NCI-H446 treated with DMSO at 0.1 percent for 48 hours (cell line): ENCODE results near the gene KLB.

Source experiments
- DNase-seq: peaks from one replicate; lab custom pipeline; 2025; lab: John Stamatoyannopoulos, UW

Gene KLB

DNA sequence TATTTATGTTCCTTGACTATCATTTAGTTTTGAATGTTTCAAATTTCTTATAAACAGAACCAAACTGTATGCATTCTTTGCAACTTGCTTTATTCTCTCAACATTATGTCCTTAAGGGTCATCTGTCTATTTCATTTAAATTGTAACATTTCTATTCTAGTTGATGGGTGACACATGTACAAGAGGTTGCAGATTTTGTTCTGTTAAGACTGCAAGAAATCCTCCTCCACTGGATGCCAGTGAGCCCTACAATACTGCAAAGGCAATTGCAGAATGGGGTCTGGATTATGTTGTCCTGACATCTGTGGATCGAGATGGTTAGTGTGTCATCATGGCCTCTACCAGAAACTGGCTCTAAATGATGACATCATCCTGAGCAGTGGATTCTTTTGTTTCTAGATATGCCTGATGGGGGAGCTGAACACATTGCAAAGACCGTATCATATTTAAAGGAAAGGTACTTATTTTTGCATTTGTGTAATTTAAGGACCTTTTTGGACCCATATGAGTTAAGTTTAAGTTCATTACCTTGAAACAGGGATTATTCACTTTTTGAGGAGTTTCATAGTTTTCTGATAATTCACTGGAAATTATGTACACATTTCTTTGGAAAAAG lies 58.3 kb downstream of the KLB start:
- DNase-seq: no peak

DNA sequence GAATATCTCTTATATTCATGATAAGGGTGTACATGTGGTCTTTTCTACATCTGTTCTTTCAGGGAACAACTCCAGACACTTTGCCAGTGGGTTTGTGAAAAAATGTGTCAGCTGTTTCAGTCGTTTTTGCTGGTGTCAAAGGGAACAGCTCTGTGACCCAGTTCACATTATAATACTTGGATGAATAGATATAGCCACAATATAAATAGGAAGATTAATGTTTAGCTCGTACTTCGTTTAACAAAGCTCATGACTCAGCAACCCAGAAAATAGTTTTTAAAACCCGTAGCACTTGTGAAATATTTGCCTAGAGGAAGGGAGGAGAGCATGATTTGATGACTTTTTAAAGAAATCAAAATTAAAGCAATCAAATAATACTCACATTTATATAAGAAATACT lies 60.0 kb downstream of the KLB start:
- no peak for DNase-seq

DNA sequence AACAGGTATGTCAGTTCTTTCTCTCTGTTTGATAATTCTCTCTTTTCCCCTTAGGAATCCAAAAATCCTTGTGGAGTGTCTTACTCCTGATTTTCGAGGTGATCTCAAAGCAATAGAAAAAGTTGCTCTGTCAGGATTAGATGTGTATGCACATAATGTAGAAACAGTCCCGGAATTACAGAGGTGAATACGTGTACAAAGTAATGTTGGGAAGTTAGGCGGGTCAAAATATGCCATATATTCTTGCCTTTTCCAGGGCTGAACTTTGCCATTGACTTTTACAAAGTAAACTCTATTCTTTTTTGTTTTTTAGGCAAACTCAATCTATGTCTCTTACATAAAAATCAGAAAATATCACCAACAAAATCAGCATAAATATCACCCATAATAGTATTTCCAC lies 60.7 kb downstream of the KLB start:
- DNase-seq: no peak

DNA sequence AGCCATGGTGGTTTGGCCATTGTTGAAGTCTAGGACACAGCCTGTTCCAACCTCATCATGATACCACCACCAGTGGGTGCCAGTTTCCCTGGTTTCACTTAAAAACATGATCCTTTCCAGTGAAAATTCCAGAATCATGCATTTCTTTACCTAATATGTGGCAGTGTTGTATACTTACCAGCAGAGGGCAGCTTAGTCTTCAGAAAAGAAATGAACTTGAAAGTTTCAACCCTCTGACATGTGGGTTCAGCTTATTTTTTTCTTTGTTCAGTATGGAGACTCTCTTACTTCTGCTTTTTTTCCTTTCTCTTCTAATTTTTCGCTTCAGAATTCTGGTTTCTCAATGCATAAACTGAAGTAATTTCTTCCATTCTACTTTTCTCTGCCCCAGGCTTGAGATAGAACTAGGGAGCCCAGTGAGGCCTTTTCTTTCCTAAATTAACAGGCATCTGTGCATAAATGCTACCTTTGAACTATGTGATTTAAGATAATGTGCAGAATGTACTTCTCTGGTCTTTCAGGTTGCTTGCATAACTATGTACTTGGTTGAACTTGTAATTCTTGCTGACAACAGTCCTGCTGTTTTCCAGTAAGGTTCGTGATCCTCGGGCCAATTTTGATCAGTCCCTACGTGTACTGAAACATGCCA lies 62.8 kb downstream of the KLB start:
- peak; percentile 59 for DNase-seq

DNA sequence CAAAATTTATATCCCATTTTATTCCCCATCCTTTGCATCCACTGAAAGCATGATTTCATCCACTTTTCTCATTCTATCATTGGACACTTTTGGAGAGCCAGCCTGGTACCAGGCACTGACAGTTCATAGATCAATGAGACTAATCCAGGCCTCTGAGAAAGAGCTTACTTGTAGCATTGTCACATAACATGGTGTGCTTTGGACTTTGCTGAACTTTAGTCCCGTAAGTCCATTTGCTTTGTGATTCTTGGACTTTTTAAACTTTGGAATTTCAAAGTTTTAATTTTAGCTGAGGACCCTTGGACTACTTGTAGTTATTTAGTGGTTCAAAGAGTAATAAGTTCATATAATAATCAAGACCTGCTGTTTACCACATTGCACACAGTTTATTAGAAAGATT lies 63.7 kb downstream of the KLB start:
- no peak for DNase-seq

DNA sequence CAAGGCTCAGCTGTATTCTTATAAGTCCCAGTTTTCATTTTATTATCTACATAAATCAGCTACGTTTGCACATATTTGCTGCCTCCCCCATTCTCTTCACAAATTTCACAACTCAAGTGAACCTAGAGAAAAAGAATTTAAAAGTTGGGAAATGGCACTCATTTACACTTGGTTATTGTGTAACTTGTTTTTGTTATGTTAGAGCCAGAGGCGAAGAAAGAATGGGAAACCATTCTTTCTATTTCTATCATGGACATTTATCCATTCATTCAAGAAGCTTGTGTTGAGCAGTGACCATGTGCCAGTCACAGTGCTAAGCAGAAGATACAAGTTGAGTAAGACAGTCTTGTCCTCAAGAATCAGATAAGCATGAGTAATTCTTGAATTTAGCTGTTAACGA lies 65.7 kb downstream of the KLB start:
- no peak for DNase-seq

DNA sequence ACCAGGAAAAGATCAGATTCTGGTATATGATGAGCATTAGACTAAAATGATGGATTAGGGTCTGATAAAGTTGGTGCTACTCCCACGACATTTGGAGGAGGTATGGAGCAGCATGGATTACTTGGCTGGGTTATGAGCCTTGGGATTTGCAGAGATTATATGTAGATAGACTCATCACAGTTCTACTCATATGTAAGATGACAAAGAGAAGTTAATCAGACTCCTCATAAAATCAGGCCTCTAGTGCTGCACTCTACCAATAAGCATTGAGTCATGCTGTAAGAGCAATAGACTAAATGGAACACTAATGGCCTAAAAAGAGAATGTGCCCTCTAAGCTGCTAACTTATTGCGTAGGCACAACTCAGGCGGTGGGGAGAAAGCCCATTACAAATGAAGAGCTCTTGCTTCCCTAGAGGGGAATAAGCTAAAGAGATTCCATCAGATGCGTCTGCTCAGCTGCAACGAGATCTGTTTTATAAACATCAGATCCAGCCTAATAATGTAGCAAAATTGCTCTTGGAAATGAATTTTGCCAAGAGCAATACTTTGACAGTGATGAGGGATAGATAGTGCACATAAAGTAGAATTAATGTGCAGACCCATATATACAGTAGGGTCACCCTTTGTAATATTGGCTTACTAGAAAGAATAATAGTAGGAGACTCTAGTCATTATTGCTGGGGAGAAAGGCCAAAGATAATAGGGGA lies 69.6 kb downstream of the KLB start:
- DNase-seq: no peak

DNA sequence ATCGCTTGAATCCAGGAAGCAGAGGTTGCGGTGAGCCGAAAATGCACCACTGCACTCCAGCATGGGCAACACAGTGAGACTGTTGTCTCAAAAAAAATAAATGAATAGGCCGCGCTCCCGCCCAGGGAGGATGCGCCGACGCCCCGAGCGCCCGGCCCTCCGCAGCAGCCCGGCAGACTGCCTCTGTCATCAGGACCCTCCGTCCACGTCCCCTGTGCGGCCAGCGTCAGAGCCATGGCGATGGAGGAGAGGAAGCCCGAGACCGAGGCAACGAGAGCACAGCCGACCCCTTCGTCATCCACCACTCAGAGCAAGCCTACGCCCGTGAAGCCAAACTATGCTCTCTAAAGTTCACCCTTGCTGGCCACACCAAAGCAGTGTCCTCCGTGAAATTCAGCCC lies 73.5 kb downstream of the KLB start:
- no peak for DNase-seq

DNA sequence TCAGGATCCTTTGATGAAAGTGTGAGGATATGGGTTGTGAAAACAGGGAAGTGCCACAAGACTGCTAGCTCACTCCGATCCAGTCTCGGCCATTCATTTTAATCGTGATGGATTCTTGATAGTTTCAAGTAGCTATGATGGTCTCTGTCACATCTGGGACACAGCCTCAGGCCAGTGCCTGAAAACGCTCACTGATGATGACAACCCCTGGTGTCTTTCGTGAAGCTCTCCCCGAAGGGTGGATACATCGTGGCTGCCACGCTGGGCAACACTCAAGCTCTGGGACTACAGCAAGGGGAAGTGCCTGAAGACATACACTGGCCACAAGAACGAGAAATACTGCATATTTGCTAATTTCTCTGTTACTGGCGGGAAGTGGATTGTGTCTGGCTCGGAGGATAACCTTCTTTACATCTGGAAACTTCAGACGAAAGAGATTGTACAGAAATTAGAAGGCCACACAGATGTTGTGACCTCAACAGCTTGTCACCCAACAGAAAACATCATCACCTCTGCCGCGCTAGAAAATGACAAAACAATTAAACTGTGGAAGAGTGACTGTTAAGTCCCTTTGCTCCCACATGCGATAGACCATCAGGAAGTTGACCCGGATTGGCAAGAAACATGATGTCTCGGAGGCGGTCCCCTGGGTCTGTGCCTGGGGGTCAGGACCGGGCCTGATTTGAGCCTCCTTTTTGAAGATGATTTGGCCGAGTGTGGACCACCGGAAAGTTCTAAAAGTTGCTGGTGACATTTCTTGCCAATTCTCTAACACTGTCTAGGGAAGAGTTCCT lies 74.4 kb downstream of the KLB start:
- no peak for DNase-seq

DNA sequence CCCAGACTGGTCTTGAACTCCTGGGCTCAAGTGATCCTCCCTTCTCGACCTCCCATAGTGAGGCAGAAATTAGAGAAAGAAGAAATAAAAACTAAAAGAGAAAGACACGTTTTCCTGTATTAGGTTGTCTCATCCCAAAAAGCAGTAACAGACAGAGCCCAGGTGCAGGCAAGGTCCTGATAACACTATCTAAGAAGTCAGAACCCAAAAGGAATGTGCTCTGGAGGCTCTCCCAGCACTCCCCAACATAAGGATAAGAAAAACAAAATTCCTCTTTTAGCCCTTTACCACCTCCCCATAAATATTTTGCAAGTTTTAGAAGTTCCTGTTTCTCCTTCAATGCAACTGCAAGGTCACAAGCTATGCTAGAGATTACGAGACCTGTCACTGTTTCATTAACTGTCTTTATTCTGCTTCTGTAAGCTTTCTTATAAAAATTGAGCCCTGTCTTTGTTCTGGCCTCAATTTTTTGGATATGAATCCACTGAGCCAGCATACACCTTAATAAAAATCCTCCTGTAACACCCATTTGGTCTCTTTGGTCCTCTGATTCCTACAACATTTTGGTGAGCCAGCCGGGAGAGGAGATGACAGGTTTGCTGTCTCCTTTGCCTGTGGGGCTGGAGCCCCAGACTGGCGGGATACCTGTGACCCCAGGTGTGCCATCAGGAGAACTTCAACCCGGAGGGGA lies 78.0 kb downstream of the KLB start:
- no peak for DNase-seq

DNA sequence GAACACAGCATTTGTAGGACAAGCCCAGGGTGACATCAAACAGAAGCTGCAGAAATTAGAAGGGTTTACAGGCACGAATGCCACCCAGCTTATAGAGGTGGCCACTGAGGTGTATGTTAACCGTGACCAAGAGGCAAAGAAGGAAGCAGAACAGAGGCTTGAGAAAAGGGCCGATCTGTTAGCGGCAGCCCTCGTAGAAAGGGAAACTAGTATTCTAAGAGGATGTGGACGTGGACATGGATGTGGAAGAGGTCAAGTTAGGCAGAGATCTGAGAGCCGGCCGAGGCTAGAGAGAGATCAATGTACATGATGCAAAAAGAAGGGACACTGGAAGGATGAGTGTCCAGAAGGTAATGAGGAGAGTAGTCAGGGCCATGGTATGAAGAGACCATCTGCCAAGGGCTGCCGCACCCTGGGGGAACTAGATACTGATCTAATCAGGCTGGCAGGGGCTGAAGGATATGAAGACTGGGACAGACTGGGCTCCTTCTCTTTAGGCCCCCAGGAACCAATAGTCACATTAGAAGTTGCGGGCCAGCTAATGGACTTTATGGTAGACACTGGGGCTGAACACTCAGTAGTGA lies 79.6 kb downstream of the KLB start:
- DNase-seq: no peak

DNA sequence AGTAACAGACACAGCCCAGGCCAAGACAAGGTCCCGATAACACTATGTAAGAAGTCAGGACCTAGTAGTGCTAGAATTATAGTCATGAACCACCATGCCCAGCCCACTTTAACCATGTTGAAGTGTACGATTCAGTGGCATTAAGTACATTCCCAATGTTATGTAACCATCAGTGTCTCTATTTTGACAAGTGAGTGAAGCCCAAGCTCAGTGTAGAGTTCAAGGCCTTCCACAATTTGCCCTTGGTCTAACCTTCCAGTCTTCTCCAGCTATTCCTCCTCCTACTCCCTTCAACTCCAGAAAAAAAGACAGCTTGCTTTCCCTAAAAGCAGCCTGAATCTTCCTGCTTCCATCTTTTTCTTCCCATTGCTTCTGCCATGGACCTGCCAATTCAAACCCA lies 83.6 kb downstream of the KLB start:
- no peak for DNase-seq

DNA sequence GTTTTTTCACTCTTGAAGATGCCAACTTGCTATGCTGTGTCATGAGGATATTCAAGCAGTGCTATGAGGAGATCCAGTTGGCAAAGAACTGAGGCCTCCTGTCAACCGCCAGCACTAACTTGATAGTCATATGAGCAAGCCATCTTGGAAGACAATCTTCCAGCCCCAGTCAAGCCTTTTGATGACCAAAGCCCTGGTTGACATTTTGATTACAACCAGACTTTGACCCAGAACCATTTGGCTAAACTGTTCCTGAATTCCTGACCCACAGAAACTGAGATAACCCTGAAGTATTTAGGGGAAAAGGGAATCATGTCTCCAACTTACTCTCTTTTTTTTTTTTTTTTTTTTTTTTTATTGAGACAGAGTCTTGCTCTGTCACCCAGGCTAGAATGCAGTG lies 87.6 kb downstream of the KLB start:
- no peak for DNase-seq

DNA sequence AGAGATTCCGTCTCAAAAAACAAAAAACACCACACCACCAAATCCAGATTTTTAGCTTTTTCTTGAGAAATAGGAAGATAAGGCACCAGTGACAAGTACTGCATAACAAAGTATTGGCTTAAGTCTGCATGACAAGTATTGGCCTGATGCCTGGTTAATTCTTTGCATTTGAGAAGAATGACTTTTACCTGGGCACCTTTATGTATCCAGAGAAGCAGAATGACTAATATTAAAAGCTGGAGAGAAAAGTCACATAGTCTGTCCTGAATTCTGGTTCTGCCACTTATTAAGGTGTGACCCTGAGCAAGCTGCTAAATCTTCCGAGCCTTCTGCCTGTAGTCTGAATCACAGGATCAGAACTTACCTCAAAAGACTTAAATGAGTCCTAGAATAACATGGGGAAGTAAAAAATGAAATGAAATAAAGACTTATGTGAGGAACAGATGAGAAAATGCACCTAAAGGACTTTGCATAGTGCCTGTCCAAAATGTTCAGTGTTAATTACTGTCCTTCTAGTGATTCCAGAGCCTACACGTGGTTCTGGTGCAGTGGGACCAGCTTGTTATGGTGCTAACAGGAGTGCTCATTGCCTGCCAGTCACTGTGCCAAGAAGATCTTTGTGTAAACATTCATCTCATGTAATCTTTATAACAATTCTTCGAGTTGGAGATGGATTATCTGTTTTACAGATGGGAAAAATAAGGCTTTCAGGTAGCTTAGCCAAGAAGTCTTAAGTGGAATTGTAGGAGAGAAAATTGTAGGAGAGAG lies 88.9 kb downstream of the KLB start:
- DNase-seq: no peak

DNA sequence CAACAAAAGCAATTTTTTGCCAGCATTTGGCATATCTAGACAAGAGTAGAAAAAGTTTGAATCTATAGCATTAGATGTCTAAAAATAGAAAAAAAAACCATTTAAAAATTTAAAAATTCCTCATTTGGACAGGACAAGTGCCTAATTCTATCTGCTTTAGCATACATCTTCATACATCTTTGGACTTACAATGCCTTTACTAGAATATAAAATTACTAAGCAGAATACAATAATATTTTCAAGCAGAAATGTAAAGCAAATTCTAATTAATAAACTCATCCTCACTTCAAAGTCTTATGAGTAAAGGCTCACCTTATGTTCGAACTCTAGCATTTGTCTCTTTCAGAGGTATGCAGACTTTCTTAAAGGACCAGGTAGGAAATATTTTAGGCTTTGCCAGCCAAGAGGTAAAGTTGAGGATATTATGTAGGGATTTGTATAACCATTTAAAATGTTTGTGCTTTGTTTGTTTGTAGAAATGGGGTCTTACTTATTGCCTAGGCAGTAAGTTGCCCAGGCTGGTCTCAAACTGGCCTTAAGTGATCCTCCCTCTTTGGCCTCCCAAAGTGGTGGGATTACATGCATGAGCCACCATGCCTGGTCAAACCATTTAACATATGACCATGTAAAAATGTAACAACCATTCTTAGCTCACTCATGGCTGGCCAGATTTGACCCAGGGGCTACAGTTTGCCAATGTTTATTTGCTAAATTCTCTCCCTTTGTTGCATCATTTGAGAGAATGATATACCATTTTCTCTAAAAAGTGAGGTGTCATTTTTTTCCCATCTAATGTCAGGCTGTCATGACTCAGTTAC lies 91.4 kb downstream of the KLB start:
- DNase-seq: no peak

DNA sequence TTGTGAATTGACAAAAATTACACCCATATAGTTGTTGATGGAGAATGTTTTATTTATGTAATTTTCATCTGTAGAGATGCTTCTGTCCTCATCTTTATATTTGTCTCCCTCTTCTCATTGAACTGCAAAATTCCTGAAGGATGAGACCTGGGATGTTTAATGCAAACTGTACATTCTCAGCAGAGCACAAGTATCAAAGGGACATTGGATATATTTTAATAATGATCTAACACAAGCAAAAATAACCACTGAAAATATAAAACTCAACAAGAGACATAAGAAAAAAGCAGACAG lies 91.9 kb downstream of the KLB start:
- DNase-seq: no peak
